ENCODE measurements around the gene UBE2K. TPM values are rescaled to one million over a fixed set of nuclear protein-coding genes. Genes with fewer than 3 reads are reported as not detected.

UBE2K gene
- total RNA-seq, 2 donors from 2014 or later, result 99.0 to 99.6 TPM

DNA sequence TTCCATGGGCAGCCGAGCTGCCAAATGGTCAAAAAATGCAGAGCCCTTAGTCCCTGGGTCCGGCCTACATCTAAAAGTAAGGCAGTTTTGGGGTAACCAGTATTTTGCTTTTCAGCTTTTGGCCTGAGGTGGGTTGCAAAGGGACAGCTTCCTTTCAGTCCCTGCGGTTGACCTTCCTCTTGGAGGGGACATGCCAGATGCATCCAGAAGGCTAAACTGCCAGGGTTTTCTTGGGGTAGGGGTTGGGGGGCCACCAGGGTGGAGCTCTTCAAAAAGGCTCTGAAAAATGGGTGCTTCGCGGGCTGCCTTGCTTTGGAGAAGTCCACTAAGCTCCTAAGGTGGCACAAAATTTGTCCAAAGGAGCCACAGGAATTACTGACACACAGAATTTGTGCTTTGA, 120.7 kb downstream of the UBE2K start:
- no peaks in the 10 kb centered on the region for H3K4me1 ChIP-seq
- DNase-seq, result no peak
- intact Hi-C loops (cut with DNase I), result no loop called here

DNA sequence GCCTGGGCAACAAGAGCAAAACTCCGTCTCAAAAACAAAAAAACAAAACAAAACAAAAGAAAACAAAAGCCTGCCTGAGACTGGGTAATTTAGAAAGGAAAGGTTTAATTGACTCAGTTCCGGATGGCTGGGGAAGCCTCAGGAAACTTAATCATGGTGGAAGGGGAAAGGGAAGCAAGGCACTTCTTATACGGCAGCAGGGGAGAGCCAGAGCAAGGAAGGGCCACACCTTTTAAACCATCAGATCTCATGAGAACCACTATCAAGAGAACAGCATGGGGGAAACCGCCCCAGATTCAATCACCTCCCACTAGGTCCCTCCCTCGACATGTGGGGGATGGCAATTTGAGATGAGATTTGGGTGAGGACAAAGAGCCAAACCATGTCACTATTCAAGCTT, 122.2 kb downstream of the UBE2K start:
- intact Hi-C loops (cut with DNase I), result no loop called here
- Histone ChIP-seq H3K4me1 (no peaks in the 10 kb centered on the region), H3K9me3 (no peaks in the 10 kb centered on the region), H3K27me3 (no peaks in the 10 kb centered on the region), H3K36me3 (no peaks in the 10 kb centered on the region), H3K9ac (ENCODE audit: low read depth in 2 of 2, low read length in 2 of 2) (no peak overlapping the region), H3K4me3 (no peak overlapping the region), H3K27ac (no peak overlapping the region)
- TF ChIP-seq, protein P1, sequence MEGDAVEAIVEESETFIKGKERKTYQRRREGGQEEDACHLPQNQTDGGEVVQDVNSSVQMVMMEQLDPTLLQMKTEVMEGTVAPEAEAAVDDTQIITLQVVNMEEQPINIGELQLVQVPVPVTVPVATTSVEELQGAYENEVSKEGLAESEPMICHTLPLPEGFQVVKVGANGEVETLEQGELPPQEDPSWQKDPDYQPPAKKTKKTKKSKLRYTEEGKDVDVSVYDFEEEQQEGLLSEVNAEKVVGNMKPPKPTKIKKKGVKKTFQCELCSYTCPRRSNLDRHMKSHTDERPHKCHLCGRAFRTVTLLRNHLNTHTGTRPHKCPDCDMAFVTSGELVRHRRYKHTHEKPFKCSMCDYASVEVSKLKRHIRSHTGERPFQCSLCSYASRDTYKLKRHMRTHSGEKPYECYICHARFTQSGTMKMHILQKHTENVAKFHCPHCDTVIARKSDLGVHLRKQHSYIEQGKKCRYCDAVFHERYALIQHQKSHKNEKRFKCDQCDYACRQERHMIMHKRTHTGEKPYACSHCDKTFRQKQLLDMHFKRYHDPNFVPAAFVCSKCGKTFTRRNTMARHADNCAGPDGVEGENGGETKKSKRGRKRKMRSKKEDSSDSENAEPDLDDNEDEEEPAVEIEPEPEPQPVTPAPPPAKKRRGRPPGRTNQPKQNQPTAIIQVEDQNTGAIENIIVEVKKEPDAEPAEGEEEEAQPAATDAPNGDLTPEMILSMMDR (IDR thresholded peaks at IDR 0.05), result no peak
- no peak for DNase-seq

More for the DNA sequence above, 120.7 kb downstream of the UBE2K start:
- Histone ChIP-seq H3K4me3 (no peak overlapping the region), H3K27me3 (no peaks in the 10 kb centered on the region), H3K36me3 (no peaks in the 10 kb centered on the region), H3K9me3 (no peaks in the 10 kb centered on the region), H3K9ac (ENCODE audit: low read depth in 2 of 2, low read length in 2 of 2) (no peak overlapping the region), H3K27ac (no peak overlapping the region)
- TF ChIP-seq, protein P1 (IDR thresholded peaks at IDR 0.05), result no peak

DNA sequence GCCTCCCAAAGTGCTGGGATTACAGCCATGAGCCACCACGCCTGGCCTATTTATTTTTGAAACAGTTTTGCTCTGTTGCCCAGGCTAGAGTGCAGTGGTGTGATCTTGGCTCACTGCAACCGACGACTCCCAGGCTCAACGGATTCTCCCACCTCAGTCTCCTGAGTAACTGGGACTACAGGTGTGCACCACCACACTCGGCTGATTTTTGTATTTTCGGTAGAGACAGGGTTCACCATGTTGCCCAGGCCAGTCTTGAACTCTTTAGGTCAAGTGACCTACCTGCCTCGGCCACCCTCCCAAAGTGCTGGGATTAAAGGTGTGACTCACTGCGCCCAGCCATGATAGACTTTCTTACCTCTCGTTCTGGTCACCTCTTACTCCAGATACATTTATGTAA, 124.0 kb downstream of the UBE2K start:
- no peaks in the 10 kb centered on the region for H3K27me3 ChIP-seq
- no peaks in the 10 kb centered on the region for H3K36me3 ChIP-seq
- H3K27ac ChIP-seq, result no peak overlapping the region
- no peak overlapping the region for H3K9ac ChIP-seq (ENCODE audit: low read depth in 2 of 2, low read length in 2 of 2)
- no peak overlapping the region for H3K4me3 ChIP-seq
- H3K4me1 ChIP-seq, result no peaks in the 10 kb centered on the region
- no peak for DNase-seq
- no peaks in the 10 kb centered on the region for H3K9me3 ChIP-seq
- intact Hi-C loops (cut with DNase I), result no loop called here
- TF ChIP-seq, protein P1 (IDR thresholded peaks at IDR 0.05), result no peak

DNA sequence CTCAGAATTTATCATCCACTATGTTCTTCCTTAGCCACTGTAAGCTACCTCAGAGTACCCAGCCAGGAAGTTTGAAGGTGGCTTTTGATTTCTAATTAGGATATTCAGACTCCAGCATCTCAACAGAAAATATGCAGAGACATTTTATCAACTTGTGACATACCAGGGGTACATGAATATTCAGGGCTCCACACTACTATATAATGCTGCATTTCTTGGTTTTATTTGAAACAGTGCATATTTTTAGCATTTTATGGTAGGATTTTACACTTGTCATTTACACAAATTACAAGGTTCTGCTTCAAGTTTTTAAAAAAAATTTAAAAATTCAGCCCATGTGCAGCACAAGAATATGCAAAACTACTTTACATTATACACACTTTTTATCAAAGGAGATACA, 124.7 kb downstream of the UBE2K start:
- Histone ChIP-seq H3K27ac (no peak overlapping the region), H3K4me3 (no peak overlapping the region), H3K4me1 (no peaks in the 10 kb centered on the region), H3K36me3 (no peaks in the 10 kb centered on the region), H3K9ac (ENCODE audit: low read depth in 2 of 2, low read length in 2 of 2) (no peak overlapping the region), H3K9me3 (no peaks in the 10 kb centered on the region), H3K27me3 (no peaks in the 10 kb centered on the region)
- DNase-seq, result no peak
- intact Hi-C loops (cut with DNase I), result no loop called here
- TF ChIP-seq, protein P1 (IDR thresholded peaks at IDR 0.05), result no peak

DNA sequence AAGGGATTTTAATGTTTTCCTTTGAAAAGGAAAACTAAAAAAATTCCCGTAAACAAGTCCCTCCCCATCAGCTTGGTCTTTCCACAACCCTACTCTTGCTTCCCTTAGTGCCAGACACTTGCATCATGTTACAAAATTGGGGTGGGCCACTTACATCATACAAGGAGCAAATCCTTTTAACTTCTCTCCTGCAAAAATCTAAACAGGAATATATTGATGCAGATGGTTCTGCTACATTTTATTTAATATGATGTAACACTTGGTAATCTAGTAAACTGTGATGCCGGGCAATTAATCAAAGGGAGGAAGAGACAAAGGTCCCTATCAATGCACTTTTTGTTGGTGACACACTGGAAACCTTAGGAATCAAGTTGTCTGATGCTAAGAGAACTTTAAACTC, 125.3 kb downstream of the UBE2K start:
- no peak for DNase-seq
- H3K9ac ChIP-seq (ENCODE audit: low read depth in 2 of 2, low read length in 2 of 2), result no peak overlapping the region
- TF ChIP-seq, protein P1 (IDR thresholded peaks at IDR 0.05), result no peak
- H3K4me1 ChIP-seq, result no peaks in the 10 kb centered on the region
- intact Hi-C loops (cut with DNase I), result no loop called here
- no peaks in the 10 kb centered on the region for H3K27me3 ChIP-seq
- H3K27ac ChIP-seq, result no peak overlapping the region
- no peak overlapping the region for H3K4me3 ChIP-seq
- no peaks in the 10 kb centered on the region for H3K36me3 ChIP-seq
- no peaks in the 10 kb centered on the region for H3K9me3 ChIP-seq

DNA sequence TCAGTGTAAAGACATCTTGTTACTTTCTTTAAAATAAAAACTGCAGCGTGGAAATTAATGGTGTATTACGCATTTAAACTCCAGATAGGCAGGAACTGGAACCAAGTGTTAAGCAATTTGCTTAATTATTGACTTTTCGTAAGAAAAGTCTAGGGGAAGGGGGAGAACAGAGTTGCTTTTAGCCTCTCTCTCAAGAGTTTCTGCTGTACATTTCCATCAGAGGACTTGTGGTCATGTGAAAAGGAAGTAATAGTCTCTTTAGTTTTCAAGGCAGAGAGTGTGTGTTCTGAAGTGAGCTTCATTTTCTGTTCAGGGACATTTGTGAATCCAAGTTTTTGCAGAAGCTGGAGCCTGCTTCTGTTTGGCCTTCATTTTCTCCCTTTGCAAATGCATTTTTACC, 127.2 kb downstream of the UBE2K start:
- intact Hi-C loops (cut with DNase I), result no loop called here
- H3K27ac ChIP-seq, result no peak overlapping the region
- TF ChIP-seq, protein P1 (IDR thresholded peaks at IDR 0.05), result no peak
- H3K9ac ChIP-seq (ENCODE audit: low read depth in 2 of 2, low read length in 2 of 2), result no peak overlapping the region
- H3K36me3 ChIP-seq, result no peaks in the 10 kb centered on the region
- H3K4me3 ChIP-seq, result no peak overlapping the region
- H3K27me3 ChIP-seq, result no peaks in the 10 kb centered on the region
- no peak for DNase-seq
- no peaks in the 10 kb centered on the region for H3K4me1 ChIP-seq
- no peaks in the 10 kb centered on the region for H3K9me3 ChIP-seq
